GM12865 (cell line): Measurements from ENCODE around the gene RAB11B.

Source experiments
- DNase-seq: peaks from one replicate; pipeline ENCODE4 v3.0.0; 2010; ENCODE audit warnings: low read depth
- H3K4me3 ChIP-seq: 2 replicates; pipeline ENCODE4 v1.5.1; 2011; ENCODE audit warnings: mild to moderate bottlenecking, low read depth, low read length, control low read depth
- TF ChIP-seq, protein P1 (sequence below): IDR thresholded peaks from 2 replicates; pipeline ENCODE4 v1.5.1; 2011; ENCODE audit warnings: low read length, control low read depth, low read depth, inconsistent platforms; ENCODE audit not compliant: insufficient read depth; ENCODE audit errors: missing control alignments

RAB11B gene

DNA sequence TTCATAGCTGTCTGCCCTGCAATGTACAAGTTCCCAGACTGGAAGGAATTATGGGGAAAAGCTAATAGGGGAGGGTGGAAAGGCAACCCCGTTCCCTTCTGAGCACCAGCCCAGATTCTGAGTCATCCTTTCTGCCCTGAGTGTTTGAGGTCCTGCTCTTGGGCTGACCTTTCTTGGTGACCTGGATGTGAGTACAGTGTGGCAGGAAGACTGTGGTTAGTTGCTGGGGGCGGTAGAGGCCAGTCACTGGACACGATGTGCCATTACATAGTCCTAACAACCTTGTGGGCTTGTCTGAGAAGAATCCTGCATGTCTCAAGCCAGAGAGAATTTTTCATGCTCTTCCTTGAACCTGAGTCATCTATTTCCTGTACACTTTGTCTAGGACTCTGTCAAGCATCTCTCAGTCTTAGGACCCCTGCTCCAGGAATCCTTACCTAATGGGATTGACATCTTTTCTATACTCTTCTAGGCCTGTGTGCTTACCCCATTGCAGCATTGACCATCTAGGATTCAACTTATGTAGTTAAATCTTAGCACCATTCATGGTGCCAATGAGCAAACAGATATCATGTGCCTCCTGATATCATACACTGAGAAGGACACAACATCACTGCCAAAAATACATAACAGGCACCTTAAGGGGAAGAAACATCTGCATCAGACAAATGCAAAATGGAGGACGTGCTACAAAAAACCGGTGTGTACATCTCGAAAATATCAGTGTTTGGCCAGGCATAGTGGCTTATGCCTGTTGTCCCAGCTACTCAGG is 34.3 kb upstream of the RAB11B start:
- DNase-seq = no peak
- TF ChIP-seq, protein P1, sequence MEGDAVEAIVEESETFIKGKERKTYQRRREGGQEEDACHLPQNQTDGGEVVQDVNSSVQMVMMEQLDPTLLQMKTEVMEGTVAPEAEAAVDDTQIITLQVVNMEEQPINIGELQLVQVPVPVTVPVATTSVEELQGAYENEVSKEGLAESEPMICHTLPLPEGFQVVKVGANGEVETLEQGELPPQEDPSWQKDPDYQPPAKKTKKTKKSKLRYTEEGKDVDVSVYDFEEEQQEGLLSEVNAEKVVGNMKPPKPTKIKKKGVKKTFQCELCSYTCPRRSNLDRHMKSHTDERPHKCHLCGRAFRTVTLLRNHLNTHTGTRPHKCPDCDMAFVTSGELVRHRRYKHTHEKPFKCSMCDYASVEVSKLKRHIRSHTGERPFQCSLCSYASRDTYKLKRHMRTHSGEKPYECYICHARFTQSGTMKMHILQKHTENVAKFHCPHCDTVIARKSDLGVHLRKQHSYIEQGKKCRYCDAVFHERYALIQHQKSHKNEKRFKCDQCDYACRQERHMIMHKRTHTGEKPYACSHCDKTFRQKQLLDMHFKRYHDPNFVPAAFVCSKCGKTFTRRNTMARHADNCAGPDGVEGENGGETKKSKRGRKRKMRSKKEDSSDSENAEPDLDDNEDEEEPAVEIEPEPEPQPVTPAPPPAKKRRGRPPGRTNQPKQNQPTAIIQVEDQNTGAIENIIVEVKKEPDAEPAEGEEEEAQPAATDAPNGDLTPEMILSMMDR = no peak
- no peak overlapping the region for H3K4me3 ChIP-seq

DNA sequence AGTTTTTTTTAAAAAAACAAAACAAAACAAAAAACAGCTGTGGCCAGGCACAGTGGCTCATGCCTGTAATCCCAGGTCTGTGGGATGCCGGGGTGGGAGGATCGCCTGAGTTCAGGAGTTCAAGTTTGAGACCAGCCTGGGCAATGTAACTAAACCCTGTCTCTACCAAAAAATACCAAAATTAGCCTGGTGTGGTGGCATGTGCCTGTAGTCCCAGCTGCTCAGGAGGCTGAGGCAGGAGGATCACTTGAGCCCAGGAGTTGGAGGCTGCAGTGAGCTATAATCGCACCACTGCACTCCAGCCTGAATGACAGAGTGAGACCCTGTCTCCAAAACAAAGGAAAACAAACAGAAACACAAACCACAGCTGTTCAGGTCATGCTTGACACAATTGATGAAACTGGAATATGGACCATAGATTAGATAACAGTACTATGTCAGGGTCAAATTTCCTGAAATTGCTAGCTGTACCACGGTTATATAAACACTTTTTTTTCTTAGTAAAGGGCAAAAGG is 33.1 kb upstream of the RAB11B start:
- TF ChIP-seq, protein P1 = no peak
- no peak for DNase-seq
- H3K4me3 ChIP-seq = no peak overlapping the region

DNA sequence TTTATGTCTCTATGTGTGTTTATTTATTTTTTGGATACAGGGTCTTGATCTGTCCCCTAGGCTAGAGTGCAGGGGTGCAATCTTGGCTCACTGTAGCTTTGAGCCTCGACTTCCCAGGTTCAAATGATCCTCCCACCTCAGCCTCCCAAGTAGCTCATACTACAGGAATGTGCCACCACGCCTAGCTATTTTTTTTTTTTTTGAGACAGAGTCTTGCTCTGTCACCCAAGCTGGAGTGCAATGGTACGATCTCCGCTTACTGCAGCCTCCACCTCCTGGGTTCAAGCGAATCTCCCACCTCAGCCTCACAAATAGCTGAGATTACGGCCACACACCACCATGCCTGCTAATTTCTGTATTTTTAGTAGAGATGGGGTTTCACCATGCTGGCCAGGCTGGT is 31.2 kb upstream of the RAB11B start:
- no peak overlapping the region for H3K4me3 ChIP-seq
- DNase-seq = no peak
- TF ChIP-seq, protein P1 = no peak

DNA sequence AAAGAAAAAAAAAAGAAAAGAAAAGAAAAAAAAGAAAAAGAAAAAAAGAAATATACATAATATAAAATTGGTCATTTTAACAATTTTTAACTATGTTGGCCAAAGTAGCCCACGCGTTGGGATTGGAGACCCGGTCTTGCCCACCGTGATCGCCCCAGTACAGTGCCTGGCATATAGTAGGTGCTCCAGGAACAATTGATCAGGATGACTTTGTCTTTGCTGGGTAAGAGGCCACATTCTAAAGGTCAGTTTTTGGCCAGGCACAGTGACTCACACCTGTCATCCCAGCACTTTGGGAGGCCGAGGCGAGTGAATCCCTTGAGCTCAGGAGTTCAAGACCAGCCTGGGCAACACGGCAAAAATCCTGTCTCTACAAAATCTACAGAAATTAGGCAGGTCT is 30.0 kb upstream of the RAB11B start:
- H3K4me3 ChIP-seq = no peak overlapping the region
- DNase-seq = no peak

DNA sequence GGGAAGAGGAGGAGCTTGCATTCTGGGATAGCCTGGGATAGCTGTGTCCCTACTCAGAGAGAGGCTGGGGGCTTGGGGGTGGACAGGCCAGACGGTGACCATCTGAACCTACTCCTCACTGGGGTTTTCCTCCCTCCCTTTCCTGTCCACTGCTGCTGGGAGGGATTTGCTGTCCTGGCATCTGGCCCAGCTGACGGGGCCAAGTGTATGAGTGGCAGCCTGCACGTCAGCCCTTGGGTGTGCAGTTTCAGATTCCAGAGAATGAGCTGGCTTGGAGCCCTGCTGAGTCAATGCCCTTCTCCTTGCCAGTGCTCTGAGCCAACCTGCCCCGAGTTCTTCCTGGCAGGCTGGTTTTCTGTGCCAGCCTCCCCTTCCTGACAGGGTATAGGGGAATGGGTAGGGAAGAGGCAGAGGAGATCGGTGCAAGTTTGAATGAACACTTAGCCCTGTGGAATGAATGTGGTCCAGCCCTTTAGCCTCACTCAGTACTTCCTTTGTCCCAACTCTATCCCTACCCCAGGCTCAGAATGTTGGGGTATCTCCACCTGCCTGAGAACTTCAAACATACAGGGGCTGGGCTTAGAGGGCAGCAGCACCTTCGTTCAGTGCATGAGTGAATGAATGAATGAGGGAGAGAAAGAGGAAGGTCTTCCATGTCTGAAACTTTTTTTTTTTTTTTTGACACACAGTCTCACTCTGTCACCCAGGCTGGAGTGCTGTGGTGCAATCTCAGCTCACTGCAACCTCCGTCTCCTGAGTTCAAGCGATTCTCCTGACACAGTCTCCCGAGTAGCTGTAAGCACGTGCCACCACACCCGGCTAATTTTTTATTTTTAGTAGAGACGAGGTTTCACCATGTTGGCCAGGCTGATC is 28.0 kb upstream of the RAB11B start:
- DNase-seq = no peak
- TF ChIP-seq, protein P1 = no peak
- no peak overlapping the region for H3K4me3 ChIP-seq

More for the DNA sequence above, 30.0 kb upstream of the RAB11B start:
- TF ChIP-seq, protein P1 = no peak

DNA sequence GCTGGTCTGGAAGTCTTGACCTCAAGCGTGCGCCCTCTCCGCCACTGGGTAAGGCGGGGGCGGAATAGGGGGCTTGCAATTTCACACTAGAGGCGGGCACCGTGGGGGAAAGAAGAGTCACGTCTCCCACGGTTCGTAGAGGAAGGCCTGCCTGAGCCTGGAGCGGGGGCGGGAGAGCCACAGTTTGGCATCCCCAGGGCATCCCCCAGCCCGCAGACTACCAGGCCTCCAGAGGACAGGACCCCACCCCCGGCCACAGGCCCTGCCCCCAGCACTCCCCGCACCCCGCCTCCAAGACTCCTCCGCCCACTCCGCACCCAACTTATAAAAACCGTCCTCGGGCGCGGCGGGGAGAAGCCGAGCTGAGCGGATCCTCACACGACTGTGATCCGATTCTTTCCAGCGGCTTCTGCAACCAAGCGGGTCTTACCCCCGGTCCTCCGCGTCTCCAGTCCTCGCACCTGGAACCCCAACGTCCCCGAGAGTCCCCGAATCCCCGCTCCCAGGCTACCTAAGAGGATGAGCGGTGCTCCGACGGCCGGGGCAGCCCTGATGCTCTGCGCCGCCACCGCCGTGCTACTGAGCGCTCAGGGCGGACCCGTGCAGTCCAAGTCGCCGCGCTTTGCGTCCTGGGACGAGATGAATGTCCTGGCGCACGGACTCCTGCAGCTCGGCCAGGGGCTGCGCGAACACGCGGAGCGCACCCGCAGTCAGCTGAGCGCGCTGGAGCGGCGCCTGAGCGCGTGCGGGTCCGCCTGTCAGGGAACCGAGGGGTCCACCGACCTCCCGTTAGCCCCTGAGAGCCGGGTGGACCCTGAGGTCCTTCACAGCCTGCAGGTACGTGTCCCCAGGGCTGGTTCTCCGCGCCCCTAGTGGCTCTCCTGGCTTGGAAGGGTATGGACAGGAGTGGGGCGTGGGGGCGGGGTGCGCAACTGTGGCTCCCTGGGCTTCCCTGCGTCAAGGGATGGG is 26.1 kb upstream of the RAB11B start, which contains the start of gene ANGPTL4:
Gene ANGPTL4 (plus strand): TSS at position 353 of the 969 bp plus-strand sequence. CDS start 167 bp downstream, at position 520.
- H3K4me3 ChIP-seq = no peak within 1 kb of the TSS
- DNase-seq = no peak
- TF ChIP-seq, protein P1 = no peak
